Stimulated activated CD4-positive, alpha-beta T cell treated with anti-CD3 and anti-CD28 coated beads, Interleukin-15, amount 100 ng/mL, for 48 hours (primary cell): Measurements from ENCODE around the gene EYA2.

ENCODE experiments used
- DNase-seq, 2 donors: peaks; one replicate each; pipeline ENCODE4 v3.0.0-alpha.2; 2020; ENCODE audit warnings: low read depth in 2 of 2

The EYA2 gene

GRCh38 chr20:47066484-47067270 lies 172.0 kb downstream of the EYA2 start:
- DNase-seq = no peak

GRCh38 chr20:47067776-47068175 lies 173.1 kb downstream of the EYA2 start:
- no peak for DNase-seq

GRCh38 chr20:47070176-47070575 lies 175.5 kb downstream of the EYA2 start:
- no peak for DNase-seq

- no peak for DNase-seq
Measured at GRCh38 chr20:47071646-47072185, 177.1 kb downstream of the EYA2 start.

- DNase-seq = no peak
Measured at GRCh38 chr20:47073766-47074475, 179.3 kb downstream of the EYA2 start.

GRCh38 chr20:47075263-47075662 lies 180.6 kb downstream of the EYA2 start:
- DNase-seq = no peak

GRCh38 chr20:47079047-47079446 lies 184.4 kb downstream of the EYA2 start:
- no peak for DNase-seq

GRCh38 chr20:47080365-47080764 lies 185.7 kb downstream of the EYA2 start:
- no peak for DNase-seq

GRCh38 chr20:47086316-47086715 lies 191.7 kb downstream of the EYA2 start:
- no peak for DNase-seq

- DNase-seq = no peak
Measured at GRCh38 chr20:47088335-47088734, 193.7 kb downstream of the EYA2 start.

- no peak for DNase-seq
Measured at GRCh38 chr20:47089151-47089550, 194.5 kb downstream of the EYA2 start.

- no peak for DNase-seq
Measured at GRCh38 chr20:47090835-47091234, 196.2 kb downstream of the EYA2 start.

GRCh38 chr20:47093320-47093966 lies 198.8 kb downstream of the EYA2 start:
- DNase-seq = no peak

- DNase-seq = no peak
Measured at GRCh38 chr20:47095690-47096089, 201.0 kb downstream of the EYA2 start.

- DNase-seq = no peak
Measured at GRCh38 chr20:47097691-47098622, 203.3 kb downstream of the EYA2 start.

GRCh38 chr20:47099093-47099492 lies 204.4 kb downstream of the EYA2 start:
- DNase-seq = no peak

- DNase-seq = no peak
Measured at GRCh38 chr20:47099825-47100441, 205.3 kb downstream of the EYA2 start.

- no peak for DNase-seq
Measured at GRCh38 chr20:47102629-47103028, 208.0 kb downstream of the EYA2 start.

GRCh38 chr20:47106786-47107185 lies 212.1 kb downstream of the EYA2 start:
- DNase-seq = no peak

- no peak for DNase-seq
Measured at GRCh38 chr20:47108994-47109393, 214.4 kb downstream of the EYA2 start.

GRCh38 chr20:47110819-47111218 lies 216.2 kb downstream of the EYA2 start:
- DNase-seq = no peak
